Measurements from ENCODE around the gene BFSP2. TPM values are rescaled to one million over a fixed set of nuclear protein-coding genes. Genes with fewer than 3 reads are reported as not detected.
"Not testable (repeated sequence)": the region's sequence is repeated elsewhere in the genome, so short reads cannot be mapped to it uniquely, and the experiment has no call there.

The BFSP2 gene
- total RNA-seq, 1 donor = 0.27 TPM

- no peak for DNase-seq (ENCODE audit: low read depth in 2 of 3, low spot score in 2 of 3)
These were observed 106.0 kb downstream of the BFSP2 start for GRCh38 chr3:133505813-133506212.

DNA sequence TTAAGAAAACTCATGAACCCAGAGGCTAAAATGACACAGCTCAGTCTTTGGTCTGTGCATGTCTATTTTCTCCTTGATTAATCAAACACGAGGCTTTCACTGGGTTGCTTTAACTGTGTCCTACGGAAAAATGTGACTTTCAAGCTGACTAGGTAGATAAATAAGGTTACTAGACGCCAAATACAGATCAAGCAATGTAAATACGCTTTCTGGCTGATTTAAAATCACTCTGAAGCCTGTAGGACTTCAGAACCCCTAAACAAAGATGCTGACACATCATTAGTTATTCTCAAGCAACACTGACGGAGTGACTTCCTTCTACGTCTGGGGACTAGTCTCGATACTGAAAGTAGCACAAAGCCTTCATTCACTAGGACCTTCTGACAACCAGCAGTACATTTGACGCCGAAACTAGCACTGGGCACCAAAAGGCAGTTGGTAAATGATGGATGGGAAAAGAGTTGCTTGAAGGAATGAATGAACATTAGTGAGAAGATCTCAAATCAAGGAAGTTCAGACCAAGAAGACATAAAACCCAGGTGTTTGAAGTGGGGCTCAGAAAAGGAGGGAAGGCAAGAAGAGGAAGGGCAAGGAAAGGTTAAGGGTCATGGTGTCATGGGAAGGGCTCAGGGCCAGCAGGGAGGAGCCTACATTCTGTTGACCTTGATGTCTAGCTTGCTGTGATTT, 106.5 kb downstream of the BFSP2 start:
- DNase-seq (ENCODE audit: low read depth in 2 of 3, low spot score in 2 of 3) = peak; percentile 16 to 57 (median 30)

- no peak for DNase-seq (ENCODE audit: low read depth in 2 of 3, low spot score in 2 of 3)
These were observed 109.6 kb downstream of the BFSP2 start for GRCh38 chr3:133509488-133509887.

DNA sequence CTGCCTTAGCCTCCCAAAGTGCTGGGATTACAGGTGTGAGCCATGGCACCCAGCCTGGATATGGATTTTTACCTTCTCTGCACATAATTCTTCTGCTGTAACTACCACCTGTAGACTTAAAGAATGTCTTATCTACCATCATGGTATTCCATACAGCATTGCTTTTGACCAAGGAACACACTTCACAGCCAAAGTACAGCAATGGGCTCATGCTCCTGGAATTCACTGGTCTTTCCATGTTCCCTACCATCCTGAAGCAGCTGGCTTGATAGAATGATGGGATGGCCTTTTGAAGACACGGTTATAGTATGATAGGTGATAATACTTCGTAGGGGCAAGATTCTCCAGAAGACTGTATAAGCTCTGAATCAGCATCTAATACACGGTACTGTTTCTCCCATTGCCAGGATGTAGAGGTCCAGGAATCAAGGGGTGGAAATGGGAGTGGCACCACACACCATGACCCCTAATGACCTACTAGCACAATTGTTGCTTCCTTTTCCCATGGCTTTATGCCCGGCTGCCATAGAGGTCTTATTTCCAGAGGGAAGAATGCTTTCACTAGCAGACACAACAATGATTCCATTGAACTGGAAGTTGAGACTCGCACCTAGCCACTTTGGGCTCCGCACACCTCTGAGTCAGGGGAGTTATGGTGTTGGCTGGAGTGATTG, 112.7 kb downstream of the BFSP2 start:
- DNase-seq (ENCODE audit: low read depth in 2 of 3, low spot score in 2 of 3) = no peak

DNA sequence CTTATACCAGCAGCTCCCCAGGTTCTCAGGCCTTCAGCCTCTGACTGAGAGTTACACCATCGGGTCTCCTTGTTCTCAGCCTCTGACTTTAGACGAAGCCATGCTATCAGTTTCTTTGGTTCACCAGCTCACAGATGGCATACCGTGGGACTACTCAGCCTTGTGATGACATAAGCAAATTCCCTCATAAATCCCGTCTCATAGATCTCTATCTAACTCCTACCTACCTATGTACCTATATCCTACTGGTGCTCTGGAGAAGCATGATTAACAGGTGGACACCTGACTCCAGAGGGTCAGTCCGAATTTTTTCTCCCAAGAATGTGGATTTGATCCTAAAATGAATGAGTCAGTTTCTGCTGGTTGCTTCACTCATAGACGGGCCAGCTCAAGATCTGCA, 114.6 kb downstream of the BFSP2 start:
- no peak for DNase-seq (ENCODE audit: low read depth in 2 of 3, low spot score in 2 of 3)

DNA sequence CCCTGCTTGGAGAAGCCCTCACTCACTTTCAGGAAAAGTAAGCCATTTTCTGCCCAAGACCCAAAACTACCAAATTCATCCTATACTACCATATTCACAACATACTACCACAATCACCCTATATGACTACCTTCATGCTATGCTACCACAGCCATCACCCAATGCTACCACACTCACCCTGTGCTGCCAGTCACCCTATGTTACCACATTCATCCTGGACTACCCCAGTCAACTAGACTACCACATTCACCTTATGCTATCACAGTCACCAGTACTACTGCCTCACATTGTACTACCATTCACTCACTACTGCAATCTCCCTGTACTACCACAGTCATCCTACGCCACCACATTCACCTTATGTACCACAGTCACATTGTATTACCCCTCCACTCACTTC, 115.3 kb downstream of the BFSP2 start:
- DNase-seq (ENCODE audit: low read depth in 2 of 3, low spot score in 2 of 3) = no peak

DNA sequence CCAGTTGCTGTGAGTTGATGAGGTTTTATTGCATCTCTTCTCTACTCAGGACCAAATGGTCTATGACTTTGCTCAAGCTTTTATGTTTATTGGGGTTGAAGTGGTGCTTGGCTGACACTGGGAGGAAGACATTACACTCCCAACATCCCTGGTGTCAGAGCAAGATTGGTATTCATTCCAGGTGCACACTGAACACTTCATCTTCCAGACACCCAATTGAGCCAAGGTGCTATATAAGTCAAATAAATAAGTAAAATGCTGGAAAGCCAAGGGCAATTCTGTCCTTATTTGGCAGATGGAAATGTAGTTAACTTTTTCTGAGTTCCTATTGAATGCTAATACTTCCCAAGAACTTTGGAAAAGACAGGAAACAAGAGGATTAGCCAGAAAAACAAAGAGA, 120.4 kb downstream of the BFSP2 start:
- DNase-seq (ENCODE audit: low read depth in 2 of 3, low spot score in 2 of 3) = no peak

DNA sequence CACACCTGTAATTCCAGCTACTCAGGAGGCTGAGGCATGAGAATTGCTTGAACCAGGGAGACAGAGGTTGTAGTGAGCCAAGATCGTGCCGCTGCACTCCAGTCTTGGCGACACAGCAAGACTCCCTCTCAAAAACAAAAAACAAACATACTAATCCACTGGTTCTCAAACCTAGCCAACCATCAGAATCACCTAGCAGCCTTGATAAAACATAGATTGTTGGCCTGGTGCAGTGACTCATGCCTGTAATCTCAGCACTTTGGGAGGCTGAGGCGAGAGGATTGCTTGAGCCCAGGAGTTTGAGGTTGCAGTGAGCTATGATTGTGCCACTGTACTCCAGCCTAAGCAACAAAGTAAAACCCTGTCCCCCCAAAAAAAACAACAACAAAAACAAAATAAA, 121.1 kb downstream of the BFSP2 start:
- DNase-seq (ENCODE audit: low read depth in 2 of 3, low spot score in 2 of 3) = not testable (repeated sequence)

DNA sequence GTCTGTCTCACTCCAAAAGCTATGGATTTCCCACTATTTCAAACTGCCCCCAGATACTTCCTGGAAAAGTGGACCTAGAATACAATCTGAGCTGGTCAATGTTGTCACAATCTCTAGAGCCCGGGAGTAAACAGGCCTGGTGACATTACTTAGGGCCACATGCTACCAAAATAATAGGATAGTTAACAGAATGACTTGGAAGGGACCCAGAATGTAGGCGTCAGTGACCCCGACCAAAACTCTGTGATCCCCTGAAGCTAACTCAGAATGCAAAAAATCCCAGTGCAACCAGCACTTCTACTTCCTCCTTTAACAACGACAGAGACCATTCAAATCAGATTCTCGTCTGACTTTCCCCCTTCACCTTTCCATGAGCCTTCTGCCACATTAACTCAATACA, 122.1 kb downstream of the BFSP2 start:
- no peak for DNase-seq (ENCODE audit: low read depth in 2 of 3, low spot score in 2 of 3)

DNA sequence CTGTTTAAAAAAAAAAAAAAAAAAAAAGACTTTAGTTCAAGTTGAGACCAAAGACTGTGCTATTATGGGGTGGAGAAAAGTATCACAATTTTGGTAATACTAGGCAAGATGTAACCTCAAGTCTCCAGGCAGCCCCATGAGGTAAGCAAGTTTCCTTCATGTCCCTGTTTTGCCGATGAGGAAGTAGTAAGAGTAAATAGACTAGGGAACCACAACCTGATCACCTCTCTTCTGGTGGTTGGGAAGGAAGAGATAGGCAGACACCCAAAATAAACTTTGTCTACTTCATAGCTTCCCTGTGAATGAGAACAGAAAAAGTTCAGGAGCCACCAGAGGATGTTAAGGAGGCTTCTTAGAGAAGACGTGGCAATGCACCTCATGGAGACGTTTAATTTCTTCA, 123.9 kb downstream of the BFSP2 start:
- DNase-seq (ENCODE audit: low read depth in 2 of 3, low spot score in 2 of 3) = not testable (repeated sequence)

Other genes with a start within 250 kb of the BFSP2 start
- 38.5 TPM for gene CDV3, start 173.6 kb downstream of the BFSP2 start, total RNA-seq